ENCODE measurements around the gene CAMSAP1.

DNA sequence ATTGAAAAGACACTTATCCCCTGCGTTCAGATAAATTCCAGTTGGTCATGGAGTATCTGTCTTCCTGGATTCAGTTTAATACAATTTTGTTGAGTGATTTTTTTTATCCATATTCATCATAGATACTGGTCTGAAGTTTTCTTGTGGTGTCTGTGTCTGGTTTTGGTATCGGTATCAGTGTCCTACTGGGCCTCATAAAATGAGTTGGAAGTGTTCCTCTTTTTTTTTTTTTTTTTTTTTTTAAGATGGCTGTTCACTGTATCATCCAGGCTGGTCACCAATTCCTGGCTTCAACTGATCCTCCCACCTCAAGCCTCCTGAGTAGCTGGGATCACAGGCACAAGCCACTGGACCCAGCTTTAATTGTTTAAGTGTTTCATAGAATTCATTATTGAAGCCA, 2.9 kb upstream of the CAMSAP1 start:
- TF ChIP-seq CTCF (IDR thresholded peaks at IDR 0.05; ENCODE audit: low read depth, low read length), result no peak
- no peak for TF ChIP-seq EZH2phosphoT487 (IDR thresholded peaks at IDR 0.05; ENCODE audit: low read depth)

All from OCI-LY3 (cell line).